ENCODE measurements around the gene ENTPD6.
"Not testable (repeated sequence)": the region's sequence is repeated elsewhere in the genome, so short reads cannot be mapped to it uniquely, and the experiment has no call there.

ENTPD6 gene

DNA sequence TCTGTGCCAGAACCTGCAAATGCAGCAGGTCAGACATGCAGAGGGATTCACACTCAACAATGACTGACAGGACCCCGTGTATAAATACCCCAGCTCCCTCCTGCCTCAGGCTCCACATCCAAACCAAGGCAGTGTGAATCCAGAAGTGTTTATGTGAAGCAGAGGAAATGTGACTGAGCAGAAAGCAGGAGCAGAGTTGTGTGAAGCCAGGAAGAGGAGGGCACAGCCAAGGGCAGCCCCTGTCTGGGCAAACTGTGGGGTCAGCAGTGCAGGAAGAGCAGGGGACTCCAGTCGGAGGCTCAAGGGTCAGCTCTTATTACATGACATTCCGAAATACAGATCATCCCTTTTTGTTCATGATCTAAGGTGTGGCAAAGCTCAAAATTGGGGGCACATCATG is 19.3 kb upstream of the ENTPD6 start:
- no peaks in the 10 kb centered on the region for H3K4me1 ChIP-seq (ENCODE audit: insufficient read depth, insufficient read length)
- no peak for TF ChIP-seq SUZ12 (IDR thresholded peaks at IDR 0.05; ENCODE audit: extremely low read depth, insufficient read depth, insufficient read length)
- no peak for TF ChIP-seq YY1 (IDR thresholded peaks at IDR 0.05; ENCODE audit: insufficient read depth, insufficient read length)
- no peak for TF ChIP-seq ZNF274 (IDR thresholded peaks at IDR 0.05; ENCODE audit: low read depth, low read length)
- no peaks in the 10 kb centered on the region for H3K27me3 ChIP-seq (ENCODE audit: insufficient read depth, insufficient read length)
- H3K9me3 ChIP-seq (ENCODE audit: insufficient read depth, low read length): peaks cover 5% of the 10 kb centered on the region; the same call in 1 of the 2 replicates
- no peaks in the 10 kb centered on the region for H3K36me3 ChIP-seq (ENCODE audit: insufficient read depth, insufficient read length, low read length)
- no peak overlapping the region for H3K9ac ChIP-seq (ENCODE audit: insufficient read length, low read depth)
- H3K4me3 ChIP-seq (ENCODE audit: insufficient read length, low read depth): no peak overlapping the region
- DNase-seq (ENCODE audit: low read depth, low spot score): no peak

DNA sequence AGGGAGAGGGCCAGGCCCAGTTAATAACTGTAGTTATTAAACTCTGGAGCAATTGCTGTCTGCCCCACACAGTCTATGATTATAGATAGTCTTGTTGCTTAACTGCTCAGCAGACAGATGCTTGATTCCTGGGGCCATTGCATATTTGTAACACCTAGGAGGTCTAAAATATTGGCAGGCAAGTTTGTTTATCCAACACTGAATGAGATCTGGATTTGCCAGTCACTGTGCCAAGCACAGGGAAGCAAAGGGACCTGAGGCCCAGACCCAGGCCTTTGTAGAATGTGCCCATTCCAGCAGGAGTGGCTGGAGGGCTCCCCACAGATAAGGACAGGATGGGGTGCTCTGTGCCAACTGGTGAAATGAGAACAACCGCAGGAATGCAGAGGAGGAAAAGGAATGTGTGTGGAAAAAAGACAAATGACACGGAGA is 17.6 kb upstream of the ENTPD6 start:
- Histone ChIP-seq H3K36me3 (ENCODE audit: insufficient read depth, insufficient read length, low read length) (no peaks in the 10 kb centered on the region), H3K4me3 (ENCODE audit: insufficient read length, low read depth) (no peak overlapping the region), H3K9me3 (ENCODE audit: insufficient read depth, low read length) (peaks cover 5% of the 10 kb centered on the region; the same call in 1 of the 2 replicates), H3K9ac (ENCODE audit: insufficient read length, low read depth) (no peak overlapping the region), H3K27me3 (ENCODE audit: insufficient read depth, insufficient read length) (no peaks in the 10 kb centered on the region), H3K4me1 (ENCODE audit: insufficient read depth, insufficient read length) (no peaks in the 10 kb centered on the region)
- no peak for DNase-seq (ENCODE audit: low read depth, low spot score)
- no peak for TF ChIP-seq ZNF274 (IDR thresholded peaks at IDR 0.05; ENCODE audit: low read depth, low read length)
- no peak for TF ChIP-seq SUZ12 (IDR thresholded peaks at IDR 0.05; ENCODE audit: extremely low read depth, insufficient read depth, insufficient read length)
- no peak for TF ChIP-seq YY1 (IDR thresholded peaks at IDR 0.05; ENCODE audit: insufficient read depth, insufficient read length)

DNA sequence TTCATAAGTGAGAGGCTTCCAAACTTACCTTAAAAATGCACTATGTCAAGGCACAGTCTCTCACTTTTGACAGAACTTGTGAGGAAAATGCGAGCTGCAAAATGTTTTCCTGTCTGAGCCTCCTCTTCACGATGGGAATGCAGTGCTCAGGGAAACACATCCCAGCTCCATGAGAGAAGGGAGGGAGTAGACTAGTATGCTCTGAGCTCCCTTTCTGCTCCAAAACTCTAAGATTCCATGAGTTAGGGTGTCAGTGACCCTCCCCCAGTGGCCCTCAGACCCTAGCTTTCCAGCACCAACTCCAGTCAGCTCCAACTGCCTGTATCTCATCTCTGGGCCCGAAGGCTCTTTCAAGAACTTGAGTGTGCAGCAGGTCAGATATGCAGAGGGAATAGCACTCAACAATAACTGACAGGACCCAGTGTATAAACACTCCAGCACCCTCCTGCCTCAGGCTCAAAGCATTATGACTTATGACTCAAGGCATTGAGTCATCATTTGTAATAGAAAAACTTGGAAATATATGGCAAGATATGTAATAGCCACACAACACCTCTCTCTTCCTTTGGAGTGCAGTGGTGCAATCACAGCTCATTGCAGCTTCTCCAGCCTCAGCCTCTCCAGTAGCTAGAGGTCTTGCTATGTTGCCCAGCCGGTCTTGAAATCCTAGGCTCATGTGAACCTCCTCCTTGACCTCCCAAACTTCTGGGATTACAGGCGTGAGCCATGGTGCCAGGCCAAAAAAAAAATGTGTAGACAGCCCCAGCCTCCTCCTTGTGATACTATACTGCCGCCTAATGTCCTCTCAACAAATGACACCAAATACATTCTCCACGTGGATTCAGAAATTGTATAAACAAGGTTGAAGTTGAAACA is 16.7 kb upstream of the ENTPD6 start:
- H3K27me3 ChIP-seq (ENCODE audit: insufficient read depth, insufficient read length): no peaks in the 10 kb centered on the region
- no peak overlapping the region for H3K9ac ChIP-seq (ENCODE audit: insufficient read length, low read depth)
- no peak for TF ChIP-seq YY1 (IDR thresholded peaks at IDR 0.05; ENCODE audit: insufficient read depth, insufficient read length)
- TF ChIP-seq ZNF274 (IDR thresholded peaks at IDR 0.05; ENCODE audit: low read depth, low read length): no peak
- no peak for TF ChIP-seq SUZ12 (IDR thresholded peaks at IDR 0.05; ENCODE audit: extremely low read depth, insufficient read depth, insufficient read length)
- H3K4me3 ChIP-seq (ENCODE audit: insufficient read length, low read depth): no peak overlapping the region
- no peaks in the 10 kb centered on the region for H3K9me3 ChIP-seq (ENCODE audit: insufficient read depth, low read length)
- DNase-seq (ENCODE audit: low read depth, low spot score): no peak
- H3K4me1 ChIP-seq (ENCODE audit: insufficient read depth, insufficient read length): no peaks in the 10 kb centered on the region
- H3K36me3 ChIP-seq (ENCODE audit: insufficient read depth, insufficient read length, low read length): no peaks in the 10 kb centered on the region

GRCh38 chr20:25179439-25180089 is 15.9 kb upstream of the ENTPD6 start:
- Histone ChIP-seq H3K9me3 (ENCODE audit: insufficient read depth, low read length) (no peaks in the 10 kb centered on the region), H3K4me3 (ENCODE audit: insufficient read length, low read depth) (no peak overlapping the region), H3K9ac (ENCODE audit: insufficient read length, low read depth) (no peak overlapping the region), H3K36me3 (ENCODE audit: insufficient read depth, insufficient read length, low read length) (no peaks in the 10 kb centered on the region), H3K4me1 (ENCODE audit: insufficient read depth, insufficient read length) (no peaks in the 10 kb centered on the region), H3K27me3 (ENCODE audit: insufficient read depth, insufficient read length) (no peaks in the 10 kb centered on the region)
- DNase-seq (ENCODE audit: low read depth, low spot score): no peak
- TF ChIP-seq SUZ12 (IDR thresholded peaks at IDR 0.05; ENCODE audit: extremely low read depth, insufficient read depth, insufficient read length) (no peak), ZNF274 (IDR thresholded peaks at IDR 0.05; ENCODE audit: low read depth, low read length) (no peak), YY1 (IDR thresholded peaks at IDR 0.05; ENCODE audit: insufficient read depth, insufficient read length) (no peak)

DNA sequence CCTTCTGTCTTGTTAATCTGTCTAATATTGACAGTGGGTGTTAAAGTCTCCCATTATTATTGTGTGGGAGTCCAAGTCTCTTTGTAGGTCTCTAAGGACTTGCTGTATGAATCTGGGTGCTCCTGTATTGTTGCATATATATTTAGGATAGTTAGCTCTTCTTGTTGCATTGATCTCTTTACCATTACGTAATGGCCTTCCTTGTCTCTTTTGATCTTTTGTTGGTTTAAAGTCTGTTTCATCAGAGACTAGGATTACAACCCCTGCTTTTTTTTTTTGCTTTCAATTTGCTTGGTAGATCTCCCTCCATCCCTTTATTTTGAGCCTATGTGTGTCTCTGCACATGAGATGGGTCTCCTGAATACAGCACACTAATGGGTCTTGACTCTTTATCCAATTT is 11.1 kb upstream of the ENTPD6 start:
- not testable (repeated sequence) for DNase-seq (ENCODE audit: low read depth, low spot score); H3K9ac ChIP-seq (ENCODE audit: insufficient read length, low read depth); H3K27me3 ChIP-seq (ENCODE audit: insufficient read depth, insufficient read length); H3K36me3 ChIP-seq (ENCODE audit: insufficient read depth, insufficient read length, low read length); H3K4me3 ChIP-seq (ENCODE audit: insufficient read length, low read depth); H3K4me1 ChIP-seq (ENCODE audit: insufficient read depth, insufficient read length)
- peaks cover 14% of the 10 kb centered on the region; the same call in 1 of the 2 replicates for H3K9me3 ChIP-seq (ENCODE audit: insufficient read depth, low read length)

DNA sequence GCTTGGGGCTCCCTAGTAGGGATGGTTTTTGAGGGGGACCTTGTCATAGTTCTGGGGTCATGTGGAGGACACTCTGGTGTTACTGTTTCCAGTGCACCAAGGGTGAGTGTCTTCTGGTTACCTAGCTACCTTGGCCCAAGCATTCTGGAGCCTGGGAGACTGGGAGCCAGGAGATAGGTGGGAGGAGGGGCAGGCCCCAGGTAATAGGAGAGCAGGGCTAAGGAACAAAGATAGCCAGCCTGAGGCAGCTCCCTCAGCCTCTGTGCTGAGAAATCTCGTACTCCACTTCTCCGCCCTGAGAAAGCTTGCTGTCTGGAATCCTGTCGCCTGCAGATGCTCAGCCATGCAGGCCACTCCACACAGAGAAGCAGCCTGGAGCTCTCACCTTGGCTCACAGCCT is 8.3 kb upstream of the ENTPD6 start:
- Histone ChIP-seq H3K4me3 (ENCODE audit: insufficient read length, low read depth) (no peak overlapping the region), H3K9ac (ENCODE audit: insufficient read length, low read depth) (no peak overlapping the region), H3K27me3 (ENCODE audit: insufficient read depth, insufficient read length) (no peaks in the 10 kb centered on the region), H3K4me1 (ENCODE audit: insufficient read depth, insufficient read length) (peaks cover 5% of the 10 kb centered on the region), H3K9me3 (ENCODE audit: insufficient read depth, low read length) (peaks cover 14% of the 10 kb centered on the region; the same call in 1 of the 2 replicates), H3K36me3 (ENCODE audit: insufficient read depth, insufficient read length, low read length) (no peaks in the 10 kb centered on the region)
- no peak for DNase-seq (ENCODE audit: low read depth, low spot score)
- TF ChIP-seq ZNF274 (IDR thresholded peaks at IDR 0.05; ENCODE audit: low read depth, low read length) (no peak), SUZ12 (IDR thresholded peaks at IDR 0.05; ENCODE audit: extremely low read depth, insufficient read depth, insufficient read length) (no peak), YY1 (IDR thresholded peaks at IDR 0.05; ENCODE audit: insufficient read depth, insufficient read length) (no peak)

DNA sequence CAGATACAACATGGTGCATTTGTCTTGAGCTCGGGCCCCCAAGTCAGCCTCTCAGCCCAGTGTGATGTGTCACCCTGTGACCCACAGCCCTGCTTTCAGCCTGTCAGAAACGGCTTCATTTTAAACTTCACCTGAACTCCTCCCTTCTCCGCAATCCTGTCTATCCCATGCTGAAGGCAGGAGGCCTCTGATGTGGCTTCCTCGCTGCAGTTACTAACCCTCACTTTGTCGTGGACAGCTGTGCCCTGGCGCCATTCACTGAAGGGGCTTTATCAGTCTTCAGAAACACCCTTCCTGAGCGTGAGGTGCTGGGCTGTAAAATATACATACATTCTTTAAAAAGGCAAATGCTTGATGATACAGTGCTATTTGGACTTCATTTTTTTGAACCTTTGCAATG is 7.9 kb upstream of the ENTPD6 start:
- H3K4me1 ChIP-seq (ENCODE audit: insufficient read depth, insufficient read length): peaks cover 5% of the 10 kb centered on the region
- H3K4me3 ChIP-seq (ENCODE audit: insufficient read length, low read depth): no peak overlapping the region
- TF ChIP-seq SUZ12 (IDR thresholded peaks at IDR 0.05; ENCODE audit: extremely low read depth, insufficient read depth, insufficient read length) (no peak), YY1 (IDR thresholded peaks at IDR 0.05; ENCODE audit: insufficient read depth, insufficient read length) (no peak), ZNF274 (IDR thresholded peaks at IDR 0.05; ENCODE audit: low read depth, low read length) (no peak)
- H3K9me3 ChIP-seq (ENCODE audit: insufficient read depth, low read length): peaks cover 14% of the 10 kb centered on the region; the same call in 1 of the 2 replicates
- no peak overlapping the region for H3K9ac ChIP-seq (ENCODE audit: insufficient read length, low read depth)
- DNase-seq (ENCODE audit: low read depth, low spot score): no peak
- no peaks in the 10 kb centered on the region for H3K27me3 ChIP-seq (ENCODE audit: insufficient read depth, insufficient read length)
- H3K36me3 ChIP-seq (ENCODE audit: insufficient read depth, insufficient read length, low read length): no peaks in the 10 kb centered on the region
